Motor neuron (in vitro differentiated cells): ENCODE results near the gene GLRX2. TPM values are rescaled to one million over a fixed set of nuclear protein-coding genes. Genes with fewer than 3 reads are reported as not detected.
"Not testable (repeated sequence)": the region's sequence is repeated elsewhere in the genome, so short reads cannot be mapped to it uniquely, and the experiment has no call there.

Source experiments
- ATAC-seq, 8 experiments: fragments of 200-7000 bp; cut with Tn5 transposase; replicated peaks in 6 of 8; 2 replicates each; pipeline ENCODE4 v1.8.0; 2021; ENCODE audit warnings: mild to moderate bottlenecking in 8 of 8, moderate library complexity in 8 of 8
- H3K27ac ChIP-seq, 2 donors: fragments of 250-450 bp; sonication (Bioruptor Pico); 2 replicates each; pipeline ENCODE4 v1.9.0; 2021; ENCODE audit warnings: antibody characterized with exemption in 2 of 2, mild to moderate bottlenecking in 2 of 2, moderate library complexity in 1 of 2
- H3K4me1 ChIP-seq, 2 donors: fragments of 250-450 bp; sonication (Bioruptor Pico); replicated peaks in 1 of 2; 2 replicates each; pipeline ENCODE4 v1.6.1; 2021; ENCODE audit warnings: antibody characterized with exemption in 2 of 2, mild to moderate bottlenecking in 2 of 2, moderate library complexity in 1 of 2
- H3K4me3 ChIP-seq, 5 donors: fragments of 250-450 bp; sonication (Bioruptor Pico); 2 replicates each; pipeline ENCODE4 v1.9.0; 2021; ENCODE audit warnings: antibody characterized with exemption in 5 of 5, mild to moderate bottlenecking in 5 of 5, moderate library complexity in 4 of 5
- WGBS, 10 experiments: fragments of 450-650 bp; shearing (Covaris generic); methylation state at CpG; one replicate each; pipeline ENCODE4 v1.0.0; 2022; 5-methylcytosine and 5-hydroxymethylcytosine counted together
- in situ Hi-C, 9 experiments: fragments of 400-800 bp; cut with MboI; loops; one replicate each; pipeline ENCODE4 v1.15.0; 2021; ENCODE audit warnings: low sequenced_read_pairs in 9 of 9, low pct_unique_long_range_greater_than_20kb in 2 of 9; ENCODE audit not compliant: unreplicated experiment in 9 of 9
- total RNA-seq, 8 experiments: library from RNA; unstranded; fragments of 300-600 nt; gene quantifications; 2 replicates each; pipeline versions ENCODE4 v1.2.3 to v1.2.4, GENCODE V29; 2022

Gene GLRX2
- total RNA-seq, 8 experiments from 2014 or later = 11.6 to 30.2 (median 17.0) TPM

DNA sequence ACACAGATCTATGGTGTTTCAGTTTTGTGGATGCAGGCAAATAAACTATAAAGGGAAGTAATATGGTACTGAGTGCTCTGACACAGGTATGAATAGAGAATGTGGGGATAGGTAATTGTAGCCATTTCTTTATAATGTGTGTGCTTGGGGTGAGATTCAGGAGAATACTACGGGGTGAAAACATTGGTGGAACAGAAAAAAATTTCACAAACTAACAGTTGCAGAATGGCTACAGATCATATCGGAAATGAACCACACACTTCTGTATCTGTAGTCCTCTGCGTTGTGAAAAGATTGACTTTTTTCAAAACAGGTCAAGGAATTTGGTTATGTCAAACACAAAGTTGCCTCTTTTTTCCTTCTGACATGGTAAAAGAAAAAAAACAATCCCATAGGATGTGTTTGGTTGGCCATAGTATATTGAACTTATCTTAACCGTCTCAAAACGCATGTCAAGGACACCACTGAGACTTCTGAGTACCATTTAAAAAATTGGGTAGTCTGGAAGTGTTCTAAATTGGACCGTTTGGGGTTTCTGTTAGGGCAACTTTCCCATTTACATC, 15.5 kb upstream of the GLRX2 start:
- WGBS, 10 experiments = 20 to 100% (median 88%) methylated on average over 1 to 6 of the region's 6 CpGs
- in situ Hi-C loops = no loop called here

DNA sequence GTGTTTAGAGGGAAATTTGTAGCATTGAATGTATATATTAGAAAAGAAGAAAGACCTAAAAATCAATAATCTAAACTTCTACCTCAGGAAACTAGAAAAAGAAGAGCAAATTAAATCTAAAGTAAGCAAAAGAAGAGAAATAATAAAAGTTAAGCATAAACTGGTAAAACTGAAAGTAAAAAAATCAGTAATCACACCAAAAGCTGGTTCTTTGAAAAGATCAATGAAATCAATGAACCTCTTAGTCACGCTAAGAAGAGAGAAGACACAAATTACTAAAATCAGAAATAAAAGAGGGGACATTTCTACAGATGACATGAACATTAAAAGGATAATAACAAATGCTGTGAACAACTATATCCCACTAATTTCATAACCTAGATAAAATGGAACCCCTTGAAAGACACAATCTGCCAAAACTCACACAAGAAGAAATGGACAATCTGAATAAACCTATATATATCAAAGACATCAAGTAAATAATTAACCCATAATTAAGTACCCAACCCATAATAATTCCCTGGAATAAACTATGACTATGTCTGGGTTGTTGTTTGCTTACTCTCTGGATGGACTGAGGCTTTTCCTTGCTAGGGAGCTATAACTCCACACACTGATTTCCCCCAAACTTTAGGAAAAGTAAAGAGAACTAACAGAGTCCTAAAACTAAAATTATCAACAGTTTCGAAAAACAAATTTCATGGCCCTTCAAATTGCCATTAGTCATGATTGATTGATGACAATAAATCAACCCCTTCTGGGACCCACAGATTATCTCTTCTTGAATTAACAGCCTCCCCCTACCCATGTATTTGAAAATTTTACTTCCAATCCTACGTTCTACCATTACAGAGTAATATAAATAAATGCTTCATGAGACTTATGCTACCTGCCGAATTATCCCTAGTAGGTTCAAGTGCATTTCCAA, 13.9 kb upstream of the GLRX2 start:
- in situ Hi-C loops = no loop called here
- Histone ChIP-seq H3K27ac (no peak overlapping the region), H3K4me3 (no peak overlapping the region), H3K4me1 (peaks cover 6 to 13% of the 10 kb centered on the region in 2 donors)
- 53 to 100% (median 90%) methylated on average over 2 to 4 of the region's 4 CpGs; no CpG with 5 or more reads in 1 of the 10 experiments for WGBS, 10 experiments
- ATAC-seq = no peak

More for the DNA sequence above, 15.5 kb upstream of the GLRX2 start:
- H3K4me1 ChIP-seq = peaks cover 6 to 20% of the 10 kb centered on the region in 2 donors
- ATAC-seq = no peak
- peak overlapping the region in 1 of 5 donors; percentile 90 for H3K4me3 ChIP-seq
- H3K27ac ChIP-seq = no peak overlapping the region

DNA sequence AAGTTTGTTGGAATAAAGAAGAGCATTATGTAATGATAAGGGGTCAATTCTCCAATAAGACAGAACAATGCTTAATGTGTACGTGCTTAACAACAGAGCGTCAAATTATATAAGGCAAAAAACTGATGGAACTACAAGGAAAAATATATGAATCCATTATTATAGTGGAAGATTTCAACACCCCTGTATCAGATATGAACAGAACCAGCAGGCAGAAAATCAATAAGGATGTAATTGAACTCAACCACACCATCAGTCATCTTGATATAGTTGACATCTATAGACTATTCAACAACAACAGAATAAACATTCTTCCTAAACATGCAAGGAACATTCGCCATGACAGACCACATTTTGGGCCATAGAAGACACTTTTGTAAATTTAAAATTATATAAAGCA, 13.0 kb upstream of the GLRX2 start:
- no peak for ATAC-seq
- Histone ChIP-seq H3K4me3 (no peak overlapping the region), H3K4me1 (peaks cover 2 to 4% of the 10 kb centered on the region in 2 donors), H3K27ac (no peak overlapping the region)
- in situ Hi-C loops = no loop called here
- 64 to 95% (median 81%) methylated on average over 2 to 3 of the region's 3 CpGs; no CpG with 5 or more reads in 1 of the 10 experiments for WGBS, 10 experiments

DNA sequence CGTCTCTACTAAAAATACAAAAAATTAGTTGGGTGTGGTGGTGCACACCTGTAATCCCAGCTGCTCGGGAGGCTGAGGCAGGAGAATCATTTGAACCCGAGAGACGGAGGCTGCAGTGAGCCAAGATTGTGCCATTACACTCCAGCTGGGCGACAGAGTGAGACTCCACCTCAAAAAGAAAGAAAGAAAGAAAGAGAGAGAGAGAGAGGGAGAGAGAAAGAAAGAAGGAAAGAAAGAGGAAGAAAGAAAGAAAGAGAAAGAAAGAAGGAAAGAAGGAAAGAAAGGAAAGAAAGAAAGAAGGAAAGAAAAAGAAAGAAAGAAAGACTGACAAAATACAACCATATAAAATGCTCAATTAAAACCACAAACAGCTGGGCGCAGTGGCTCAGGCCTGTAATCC, 12.0 kb upstream of the GLRX2 start:
- in situ Hi-C loops = not testable (repeated sequence)

DNA sequence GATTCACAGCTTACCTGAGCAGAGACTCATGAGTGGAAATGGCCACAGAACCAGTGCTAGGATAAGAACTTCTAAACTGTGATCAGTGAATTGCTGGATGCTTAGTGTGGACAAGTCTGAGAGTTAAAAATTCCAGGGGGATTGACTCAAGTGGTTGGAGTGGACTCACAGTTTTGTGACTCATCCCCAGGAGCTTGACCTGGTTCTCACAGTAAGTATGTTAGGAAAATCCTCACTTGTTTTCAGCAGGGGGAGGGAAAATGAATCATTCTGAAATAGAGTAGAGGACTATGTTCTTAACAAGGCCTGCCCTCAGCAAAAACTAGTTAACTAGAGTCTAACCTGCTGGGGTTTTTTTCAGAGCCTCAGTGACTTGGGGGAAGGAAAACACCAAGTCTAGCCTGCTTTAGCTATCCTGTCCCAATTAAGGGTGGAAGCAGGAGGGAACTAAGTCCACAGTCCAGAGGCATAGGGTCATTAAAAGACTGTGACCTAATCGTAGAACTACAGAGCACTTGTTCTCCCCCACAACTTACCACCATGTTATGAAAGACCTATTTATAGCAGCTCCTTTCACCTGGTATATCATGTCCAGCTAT, 10.5 kb upstream of the GLRX2 start:
- Histone ChIP-seq H3K4me1 (peaks cover 13% of the 10 kb centered on the region in 2 donors), H3K4me3 (no peak overlapping the region), H3K27ac (no peak overlapping the region)
- in situ Hi-C loops = no loop called here
- WGBS, 10 experiments = 33 to 100% (median 80%) methylated on average over 1 of the region's 1 CpG; no CpG with 5 or more reads in 4 of the 10 experiments
- ATAC-seq = peak in 2 of 8 experiments; percentile 42 to 60

More for the DNA sequence above, 12.0 kb upstream of the GLRX2 start:
- not testable (repeated sequence) for ATAC-seq, H3K4me1 ChIP-seq, H3K27ac ChIP-seq, H3K4me3 ChIP-seq
- 83 to 100% (median 88%) methylated on average over 4 to 6 of the region's 6 CpGs; no CpG with 5 or more reads in 2 of the 10 experiments for WGBS, 10 experiments

DNA sequence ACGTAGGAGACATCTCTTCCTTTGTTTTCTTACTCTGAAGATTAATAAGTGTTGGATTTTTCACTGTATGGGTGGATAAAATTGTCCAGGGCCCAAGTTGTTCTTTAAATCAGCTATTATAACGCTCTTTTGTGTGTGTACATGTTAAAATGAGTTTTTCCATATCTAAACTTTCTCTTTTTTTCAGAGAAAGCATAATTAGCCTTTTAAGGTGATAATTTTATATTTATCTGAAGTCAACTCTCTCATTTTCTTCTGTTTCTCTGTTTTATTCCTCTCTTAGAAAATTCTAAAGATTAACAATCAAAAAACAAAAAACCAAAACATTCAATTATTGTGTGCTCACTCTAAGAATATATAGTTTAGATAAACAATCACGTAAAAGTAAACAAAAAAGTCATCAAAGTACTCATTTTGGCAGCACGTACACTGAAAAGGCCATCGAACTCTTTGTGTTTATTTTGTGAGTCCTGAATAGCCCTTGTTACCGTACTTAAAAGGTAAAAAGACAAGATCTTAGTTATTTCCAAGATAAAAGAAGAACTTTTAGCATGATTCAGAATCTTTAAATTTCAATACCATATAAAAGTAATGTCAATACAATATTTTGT, 9.4 kb upstream of the GLRX2 start:
- no peak for ATAC-seq
- H3K4me1 ChIP-seq = peaks cover 13% of the 10 kb centered on the region in 2 donors
- H3K27ac ChIP-seq = no peak overlapping the region
- no peak overlapping the region for H3K4me3 ChIP-seq
- 63 to 96% (median 82%) methylated on average over 5 to 6 of the region's 6 CpGs for whole genome bisulfite sequencing, 10 experiments
- in situ Hi-C loops = no loop called here

DNA sequence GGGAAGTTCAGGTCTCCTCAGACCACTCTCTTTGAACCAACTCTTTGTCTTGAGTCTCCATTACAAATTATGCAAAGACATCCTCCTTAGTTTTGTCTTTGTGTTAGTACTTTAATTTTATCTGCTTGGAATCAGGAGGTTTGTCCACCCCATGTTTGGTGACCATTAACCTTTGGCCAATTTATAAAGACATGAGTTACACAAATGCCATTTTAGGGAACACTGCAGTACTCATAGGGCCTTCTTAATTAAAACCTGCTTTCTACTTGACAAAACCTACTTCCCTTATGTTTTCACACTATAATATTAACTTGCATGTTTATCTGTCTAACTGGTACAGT, 8.7 kb upstream of the GLRX2 start:
- in situ Hi-C loops = no loop called here
- no peak for ATAC-seq
- Histone ChIP-seq H3K27ac (no peak overlapping the region), H3K4me1 (peaks cover 13% of the 10 kb centered on the region in 2 donors), H3K4me3 (no peak overlapping the region)

DNA sequence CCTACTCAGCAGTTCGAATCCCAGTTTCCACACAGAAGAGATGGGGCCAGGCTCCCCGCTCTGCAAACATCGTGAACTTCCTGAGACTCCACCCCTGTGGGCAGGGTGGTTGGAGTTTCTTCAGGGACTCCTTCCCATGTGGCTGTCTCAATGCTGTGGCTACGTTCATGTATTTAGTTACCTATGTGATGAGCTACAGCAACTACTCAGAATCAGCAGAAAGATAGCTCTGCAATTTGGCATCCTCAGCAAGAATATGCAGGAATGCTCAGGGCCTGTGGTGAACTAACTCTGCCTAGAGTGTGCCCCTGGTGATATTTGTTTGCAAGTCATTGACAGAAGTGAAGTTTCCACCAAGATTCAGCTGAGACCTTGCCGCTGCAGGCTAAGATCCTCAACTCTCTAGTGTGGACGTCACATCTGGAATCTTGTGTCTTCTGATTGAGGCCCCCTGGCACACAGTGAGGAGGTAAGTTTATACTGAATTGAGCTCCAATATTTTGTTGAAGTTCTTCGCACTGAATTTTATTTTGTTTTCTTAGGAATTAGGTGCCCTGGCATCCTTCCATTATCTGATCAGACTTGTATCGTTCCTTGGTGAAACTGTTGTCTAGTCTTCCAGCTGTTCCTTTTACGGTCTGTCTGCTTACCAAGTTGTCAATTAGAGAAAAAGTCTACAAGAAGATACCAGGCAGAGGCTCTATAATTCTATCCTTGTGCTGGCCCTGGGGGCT, 8.2 kb upstream of the GLRX2 start:
- in situ Hi-C loops = no loop called here
- Histone ChIP-seq H3K4me3 (no peak overlapping the region), H3K27ac (no peak overlapping the region), H3K4me1 (peaks cover 13% of the 10 kb centered on the region in 2 donors)
- WGBS, 10 experiments = 71 to 100% (median 78%) methylated on average over 2 to 8 of the region's 9 CpGs; no CpG with 5 or more reads in 2 of the 10 experiments
- ATAC-seq = peak in 1 of 8 experiments; percentile 56

DNA sequence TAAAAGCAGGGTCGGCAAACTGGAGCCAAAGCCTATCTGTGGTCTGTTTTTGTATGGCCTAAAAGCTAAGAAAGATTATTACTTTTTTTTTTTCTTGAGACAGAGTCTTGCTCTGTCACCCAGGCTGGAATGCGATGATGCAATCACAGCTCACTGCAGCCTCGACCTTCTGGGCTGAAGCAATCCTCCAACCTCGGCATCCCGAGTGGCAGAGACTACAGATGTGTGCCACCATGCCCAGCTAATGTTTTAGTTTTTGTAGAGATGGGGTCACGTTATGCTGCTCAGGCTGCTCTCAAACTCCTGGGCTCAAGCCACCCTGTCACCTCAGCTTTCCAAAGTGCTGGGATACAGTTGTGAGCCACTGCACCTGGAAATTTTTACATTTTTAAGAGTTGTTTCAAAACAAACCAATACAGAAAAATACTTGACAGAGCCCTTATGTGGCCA, 6.5 kb upstream of the GLRX2 start:
- 0 to 90% (median 46%) methylated on average over 1 to 6 of the region's 6 CpGs; no CpG with 5 or more reads in 1 of the 10 experiments for WGBS, 10 experiments
- peak; percentile 63 to 91 (median 86) for ATAC-seq
- peaks cover 13% of the 10 kb centered on the region in 2 donors for H3K4me1 ChIP-seq
- peak overlapping the region in 1 of 2 donors; percentile 8 for H3K27ac ChIP-seq
- in situ Hi-C loops = no loop called here
- H3K4me3 ChIP-seq = no peak overlapping the region

DNA sequence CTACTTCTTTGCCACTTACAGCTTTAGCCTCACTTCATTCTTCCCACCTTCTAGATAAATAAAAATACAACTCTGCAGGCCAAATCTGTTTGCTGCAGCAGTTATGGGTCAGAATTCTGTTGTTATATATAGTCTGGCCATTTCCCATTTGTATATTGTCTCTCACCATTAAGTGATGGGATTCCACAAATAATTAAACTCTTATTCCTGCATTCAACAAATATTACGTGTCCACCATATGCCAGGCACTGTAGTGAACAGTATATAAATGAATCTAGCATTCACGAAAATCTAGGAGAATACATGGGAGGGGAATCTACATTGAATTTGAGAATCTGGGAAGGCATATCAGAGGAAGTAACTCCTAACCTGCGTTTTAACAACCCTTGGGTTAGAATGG, 5.7 kb upstream of the GLRX2 start:
- ATAC-seq = no peak
- Histone ChIP-seq H3K27ac (no peak overlapping the region), H3K4me3 (no peak overlapping the region), H3K4me1 (peaks cover 13 to 15% of the 10 kb centered on the region in 2 donors)
- in situ Hi-C loops = no loop called here
- 50 to 100% (median 94%) methylated on average over 1 to 3 of the region's 3 CpGs; no CpG with 5 or more reads in 2 of the 10 experiments for WGBS, 10 experiments

DNA sequence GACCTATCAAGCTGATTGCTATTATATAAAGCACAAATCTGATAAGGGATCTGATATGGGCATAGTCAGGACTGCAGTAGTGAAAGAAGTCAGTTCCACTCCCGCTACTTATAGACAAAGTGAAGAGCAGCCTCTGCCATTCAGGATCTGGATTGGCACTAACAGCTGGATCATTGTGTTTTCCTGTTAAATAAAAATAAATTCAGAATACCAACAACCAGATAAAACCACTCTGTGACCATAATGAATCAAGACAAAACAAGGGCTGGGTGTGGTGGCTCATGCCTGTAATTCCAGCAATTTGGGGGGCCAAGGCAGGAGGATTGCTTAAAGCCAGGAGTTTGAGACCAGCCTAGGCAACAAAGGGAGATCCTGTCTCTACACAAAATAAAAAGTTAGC, 5.0 kb upstream of the GLRX2 start:
- no peak overlapping the region for H3K27ac ChIP-seq
- no peak overlapping the region for H3K4me3 ChIP-seq
- in situ Hi-C loops = no loop called here
- WGBS, 10 experiments = 75 to 100% (median 95%) methylated on average over 1 of the region's 1 CpG; no CpG with 5 or more reads in 4 of the 10 experiments
- H3K4me1 ChIP-seq = peaks cover 13 to 17% of the 10 kb centered on the region in 2 donors
- no peak for ATAC-seq

DNA sequence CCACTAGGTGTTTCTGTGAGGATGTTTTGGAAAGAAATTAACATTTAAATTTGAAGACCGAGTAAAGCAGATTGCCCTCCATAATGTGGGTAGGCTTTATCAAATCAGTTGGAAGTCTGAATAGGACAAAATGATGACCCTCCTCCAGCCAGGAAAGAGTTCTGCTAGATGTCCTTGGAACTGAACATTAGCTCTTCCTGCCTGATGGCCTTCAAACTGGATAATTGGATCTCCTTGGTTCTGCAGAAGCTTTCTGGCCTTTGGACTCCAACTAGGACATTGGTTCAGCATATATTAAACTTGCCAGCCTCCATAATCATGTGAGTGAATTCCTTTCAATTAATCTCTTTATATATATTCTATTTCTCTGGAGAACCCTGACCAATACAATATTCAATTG, 4.4 kb upstream of the GLRX2 start:
- no peak overlapping the region for H3K4me3 ChIP-seq
- in situ Hi-C loops = no loop called here
- H3K4me1 ChIP-seq = peaks cover 13 to 17% of the 10 kb centered on the region in 2 donors
- no peak for ATAC-seq
- WGBS, 10 experiments = 83 to 100% (median 100%) methylated on average over 1 of the region's 1 CpG; no CpG with 5 or more reads in 1 of the 10 experiments
- H3K27ac ChIP-seq = no peak overlapping the region
